Lower leg skin (tissue), 3 donors: ENCODE results near the gene ZNF223.

ENCODE experiments used
- CTCF ChIP-seq, 3 donors: fragments of 450-650 bp; IDR thresholded peaks; one replicate each; pipeline ENCODE4 v1.5.1; 2016; ENCODE audit warnings: antibody characterized with exemption in 3 of 3, mild to moderate bottlenecking in 3 of 3, moderate library complexity in 2 of 3
- POLR2A ChIP-seq, 2 donors: fragments of 450-650 bp; IDR thresholded peaks; one replicate each; pipeline ENCODE4 v1.6.1; 2016 to 2017; ENCODE audit warnings: antibody characterized with exemption in 2 of 2, mild to moderate bottlenecking in 1 of 2, moderate library complexity in 1 of 2

- TF ChIP-seq CTCF (IDR thresholded peaks at IDR 0.05): no peak
- no peak for TF ChIP-seq POLR2A (IDR thresholded peaks at IDR 0.05)
Observed at GRCh38 chr19:44010468-44010867, 41.4 kb upstream of the ZNF223 start.
